Measurements from ENCODE around the gene DNAJC9.

The DNAJC9 gene

GRCh38 chr10:73244866-73245477 lies 2.1 kb downstream of the DNAJC9 start:
- H3K27ac ChIP-seq = peak overlapping the region in 1 of 21 experiments; percentile 69
- H3K4me3 ChIP-seq = peak overlapping the region in 1 of 7 experiments; percentile 85

GRCh38 chr10:73239908-73240307 lies 7.1 kb downstream of the DNAJC9 start:
- H3K4me3 ChIP-seq = no peak overlapping the region
- H3K27ac ChIP-seq = no peak overlapping the region

- no peak overlapping the region for H3K4me3 ChIP-seq
- no peak overlapping the region for H3K27ac ChIP-seq
Observed at GRCh38 chr10:73238990-73239566, 8.0 kb downstream of the DNAJC9 start.

GRCh38 chr10:73234695-73235094 lies 12.4 kb downstream of the DNAJC9 start:
- no peak overlapping the region for H3K27ac ChIP-seq
- H3K4me3 ChIP-seq = no peak overlapping the region

- Histone ChIP-seq H3K27ac (no peak overlapping the region), H3K4me3 (no peak overlapping the region)
Observed at GRCh38 chr10:73233883-73234282, 13.2 kb downstream of the DNAJC9 start.

- Histone ChIP-seq H3K4me3 (no peak overlapping the region), H3K27ac (no peak overlapping the region)
Observed at GRCh38 chr10:73232887-73233286, 14.2 kb downstream of the DNAJC9 start.

GRCh38 chr10:73229567-73229966 lies 17.5 kb downstream of the DNAJC9 start:
- no peak overlapping the region for H3K4me3 ChIP-seq
- no peak overlapping the region for H3K27ac ChIP-seq

GRCh38 chr10:73228247-73228646 lies 18.8 kb downstream of the DNAJC9 start:
- H3K27ac ChIP-seq = no peak overlapping the region
- no peak overlapping the region for H3K4me3 ChIP-seq

GRCh38 chr10:73226663-73227062 lies 20.4 kb downstream of the DNAJC9 start:
- H3K4me3 ChIP-seq = no peak overlapping the region
- H3K27ac ChIP-seq = no peak overlapping the region

- Histone ChIP-seq H3K4me3 (no peak overlapping the region), H3K27ac (no peak overlapping the region)
Observed at GRCh38 chr10:73225518-73225917, 21.5 kb downstream of the DNAJC9 start.

GRCh38 chr10:73220989-73221388 lies 26.1 kb downstream of the DNAJC9 start:
- Histone ChIP-seq H3K27ac (no peak overlapping the region), H3K4me3 (no peak overlapping the region)

GRCh38 chr10:73219384-73219783 lies 27.7 kb downstream of the DNAJC9 start:
- Histone ChIP-seq H3K27ac (no peak overlapping the region), H3K4me3 (no peak overlapping the region)

GRCh38 chr10:73218431-73219191 lies 28.4 kb downstream of the DNAJC9 start:
- Histone ChIP-seq H3K27ac (no peak overlapping the region), H3K4me3 (no peak overlapping the region)

GRCh38 chr10:73217628-73218027 lies 29.4 kb downstream of the DNAJC9 start:
- Histone ChIP-seq H3K27ac (no peak overlapping the region), H3K4me3 (no peak overlapping the region)

- no peak overlapping the region for H3K27ac ChIP-seq
- no peak overlapping the region for H3K4me3 ChIP-seq
Observed at GRCh38 chr10:73215749-73216148, 31.3 kb downstream of the DNAJC9 start.

GRCh38 chr10:73211106-73211811 lies 35.8 kb downstream of the DNAJC9 start:
- no peak overlapping the region for H3K4me3 ChIP-seq
- no peak overlapping the region for H3K27ac ChIP-seq

- no peak overlapping the region for H3K27ac ChIP-seq
- no peak overlapping the region for H3K4me3 ChIP-seq
Observed at GRCh38 chr10:73210395-73211105, 36.5 kb downstream of the DNAJC9 start.

- H3K4me3 ChIP-seq = no peak overlapping the region
- H3K27ac ChIP-seq = no peak overlapping the region
Observed at GRCh38 chr10:73209705-73210104, 37.4 kb downstream of the DNAJC9 start.

- H3K27ac ChIP-seq = no peak overlapping the region
- no peak overlapping the region for H3K4me3 ChIP-seq
Observed at GRCh38 chr10:73207883-73208282, 39.2 kb downstream of the DNAJC9 start.

GRCh38 chr10:73206385-73206784 lies 40.7 kb downstream of the DNAJC9 start:
- H3K4me3 ChIP-seq = no peak overlapping the region
- H3K27ac ChIP-seq = no peak overlapping the region
